HG03175 (cell line): ENCODE results near the gene CCM2L.

Source experiments
- ATAC-seq: cut with Tn5 transposase; IDR thresholded peaks from one replicate; pipeline ENCODE4 v1.9.1; 2021; ENCODE audit warnings: mild to moderate bottlenecking, moderate library complexity; ENCODE audit not compliant: unreplicated experiment

The CCM2L gene

GRCh38 chr20:32010101-32010500, at the start of gene CCM2L:
Gene CCM2L (plus strand): TSS chr20:32010438. CDS start chr20:32010455, 17 bp downstream.
- no peak for ATAC-seq

GRCh38 chr20:31962761-31963160, 47.5 kb upstream of the CCM2L start:
- ATAC-seq, result no peak

GRCh38 chr20:31963889-31964288, 46.3 kb upstream of the CCM2L start:
- ATAC-seq, result no peak

- no peak for ATAC-seq
Measured at GRCh38 chr20:31966991-31967655, 43.1 kb upstream of the CCM2L start.

GRCh38 chr20:31967830-31968249, 42.4 kb upstream of the CCM2L start, which contains the start of gene XKR7:
Gene XKR7 (plus strand): TSS chr20:31968151. CDS start chr20:31968176, 25 bp downstream.
- no peak for ATAC-seq

- peak; percentile 56 for ATAC-seq
Measured at GRCh38 chr20:31968291-31969126, 41.7 kb upstream of the CCM2L start.

- no peak for ATAC-seq
Measured at GRCh38 chr20:31969991-31970390, 40.2 kb upstream of the CCM2L start.

- ATAC-seq, result no peak
Measured at GRCh38 chr20:31972471-31973021, 37.7 kb upstream of the CCM2L start.

GRCh38 chr20:31974296-31974695, 35.9 kb upstream of the CCM2L start:
- ATAC-seq, result no peak

- ATAC-seq, result no peak
Measured at GRCh38 chr20:31974951-31975487, 35.2 kb upstream of the CCM2L start.

GRCh38 chr20:31975874-31976273, 34.4 kb upstream of the CCM2L start:
- ATAC-seq, result no peak

- ATAC-seq, result no peak
Measured at GRCh38 chr20:31977080-31977479, 33.2 kb upstream of the CCM2L start.

GRCh38 chr20:31979713-31980426, 30.4 kb upstream of the CCM2L start:
- no peak for ATAC-seq

GRCh38 chr20:31981784-31982183, 28.5 kb upstream of the CCM2L start:
- ATAC-seq, result no peak

- no peak for ATAC-seq
Measured at GRCh38 chr20:31984981-31985471, 25.2 kb upstream of the CCM2L start.

- ATAC-seq, result no peak
Measured at GRCh38 chr20:31987744-31988143, 22.5 kb upstream of the CCM2L start.

- no peak for ATAC-seq
Measured at GRCh38 chr20:31988430-31989015, 21.7 kb upstream of the CCM2L start.

- no peak for ATAC-seq
Measured at GRCh38 chr20:31989030-31989645, 21.1 kb upstream of the CCM2L start.

- no peak for ATAC-seq
Measured at GRCh38 chr20:31990641-31991338, 19.4 kb upstream of the CCM2L start.
